CD14-positive monocyte (primary cell): ENCODE data around the gene ACACA. TPM values are rescaled to one million over a fixed set of nuclear protein-coding genes. Genes with fewer than 3 reads are reported as not detected.

ENCODE experiments used
- DNase-seq, 3 donors: peaks; one replicate each; pipeline ENCODE4 v3.0.0-alpha.2; 2011 to 2022
- H2AFZ ChIP-seq: 2 replicates; pipeline ENCODE4 v1.6.0; 2012; ENCODE audit warnings: mild to moderate bottlenecking, low read depth, low read length, inconsistent platforms; ENCODE audit not compliant: insufficient read depth, poor library complexity, severe bottlenecking
- H3K27ac ChIP-seq, 2 donors: 1 replicate in 1 of 2; 2 replicates in 1 of 2; pipeline ENCODE4 v1.5.1; 2012 to 2013; ENCODE audit warnings: low read length in 2 of 2, control low read depth in 1 of 2, inconsistent platforms in 1 of 2, low read depth in 1 of 2, mild to moderate bottlenecking in 1 of 2
- H3K27me3 ChIP-seq, 2 donors: one replicate each; pipeline versions ENCODE4 v1.6.0 to v1.6.1; 2011 to 2013; ENCODE audit warnings: low read length in 2 of 2; ENCODE audit not compliant: control insufficient read depth in 2 of 2, insufficient read depth in 2 of 2
- H3K36me3 ChIP-seq, 2 donors: replicated peaks in 1 of 2; 1 replicate in 1 of 2; 2 replicates in 1 of 2; pipeline versions ENCODE4 v1.5.1 to v1.6.1; 2012 to 2013; ENCODE audit warnings: low read length in 2 of 2, control low read depth in 1 of 2, inconsistent platforms in 1 of 2, mild to moderate bottlenecking in 1 of 2; ENCODE audit not compliant: insufficient read depth in 2 of 2, control insufficient read depth in 1 of 2
- H3K4me1 ChIP-seq, 2 donors: 1 replicate in 1 of 2; 2 replicates in 1 of 2; pipeline versions ENCODE4 v1.5.1 to v1.6.1; 2012 to 2013; ENCODE audit warnings: low read length in 2 of 2, control low read depth in 1 of 2, inconsistent platforms in 1 of 2, mild to moderate bottlenecking in 1 of 2, moderate library complexity in 1 of 2; ENCODE audit not compliant: insufficient read depth in 2 of 2, control insufficient read depth in 1 of 2
- H3K4me2 ChIP-seq: replicated peaks from 2 replicates; pipeline ENCODE3; 2012; ENCODE audit warnings: low read length, moderate library complexity, mild to moderate bottlenecking; ENCODE audit not compliant: poor library complexity, severe bottlenecking; ENCODE audit errors: extremely low read depth
- H3K4me3 ChIP-seq, 3 experiments: fragments of 200-600 bp in 1 of 3; sonication (generic) in 1 of 3; replicated peaks in 1 of 3; 1 replicate in 2 of 3; 2 replicates in 1 of 3; pipeline ENCODE4 v1.5.1; 2011 to 2013; ENCODE audit warnings: low read length in 3 of 3, mild to moderate bottlenecking in 3 of 3, control low read depth in 2 of 3, low read depth in 2 of 3, inconsistent platforms in 1 of 3, moderate library complexity in 1 of 3
- H3K79me2 ChIP-seq: 2 replicates; pipeline ENCODE4 v1.6.0; 2012; ENCODE audit warnings: mild to moderate bottlenecking, control low read depth, inconsistent platforms, low read length, moderate library complexity; ENCODE audit not compliant: insufficient read depth
- H3K9ac ChIP-seq: 2 replicates; pipeline ENCODE4 v1.6.0; 2017; ENCODE audit warnings: low read length, mild to moderate bottlenecking; ENCODE audit not compliant: insufficient read depth, poor library complexity, severe bottlenecking
- H3K9me3 ChIP-seq, 2 donors: replicated peaks in 1 of 2; 1 replicate in 1 of 2; 2 replicates in 1 of 2; pipeline versions ENCODE4 v1.5.1 to v1.6.1; 2012 to 2013; ENCODE audit warnings: low read length in 2 of 2, control low read depth in 1 of 2; ENCODE audit not compliant: control insufficient read depth in 1 of 2, insufficient read depth in 1 of 2
- H4K20me1 ChIP-seq: 2 replicates; pipeline ENCODE4 v1.6.0; 2012; ENCODE audit warnings: mild to moderate bottlenecking, low read length, control low read depth, moderate library complexity; ENCODE audit not compliant: insufficient read depth
- H3K27ac Mint-ChIP-seq, 7 donors: one replicate each; pipeline ENCODE4 v1.8.0; 2020; ENCODE audit warnings: mild to moderate bottlenecking in 7 of 7, mixed read lengths in 7 of 7, moderate library complexity in 6 of 7, inconsistent platforms in 2 of 7
- H3K27me3 Mint-ChIP-seq, 3 donors: one replicate each; pipeline ENCODE4 v1.8.0; 2021 to 2022; ENCODE audit warnings: low read depth in 3 of 3, mild to moderate bottlenecking in 3 of 3, mixed read lengths in 3 of 3, moderate library complexity in 3 of 3, inconsistent platforms in 1 of 3
- H3K36me3 Mint-ChIP-seq, 2 donors: one replicate each; pipeline ENCODE4 v1.8.0; 2020; ENCODE audit warnings: mixed read lengths in 2 of 2, inconsistent platforms in 1 of 2, mild to moderate bottlenecking in 1 of 2
- H3K4me1 Mint-ChIP-seq: one replicate; pipeline ENCODE4 v1.8.0; 2020; ENCODE audit warnings: mild to moderate bottlenecking, mixed read lengths
- H3K4me3 Mint-ChIP-seq, 2 donors: one replicate each; pipeline ENCODE4 v1.8.0; 2020; ENCODE audit warnings: mild to moderate bottlenecking in 2 of 2, mixed read lengths in 2 of 2, moderate library complexity in 1 of 2
- H3K9me3 Mint-ChIP-seq, 7 donors: one replicate each; pipeline ENCODE4 v1.8.0; 2020 to 2022; ENCODE audit warnings: mixed read lengths in 7 of 7, mild to moderate bottlenecking in 6 of 7, moderate library complexity in 6 of 7, inconsistent platforms in 2 of 7
- WGBS: methylation state at CpG from one replicate; pipeline ENCODE4 v1.1.5; 2013; ENCODE audit warnings: missing lambda C conversion rate; ENCODE audit not compliant: insufficient coverage; 5-methylcytosine and 5-hydroxymethylcytosine counted together
- intact Hi-C, 2 donors: fragments of 100-400 bp; cut with micrococcal nuclease; formaldehyde crosslinking; loops; one replicate each; pipeline versions ENCODE4 v1.15.0 to v1.15.1; 2023
- polyA plus RNA-seq, 3 donors: library from polyadenylated mRNA; depleted of rRNA in 1 of 3; unstranded in 2 of 3; stranded (reverse) in 1 of 3; fragments of 300-500 nt in 2 of 3; fragments of >200 nt in 1 of 3; fragmentation: Illumina TruSeq in 2 of 3; gene quantifications; 1 replicate in 2 of 3; 2 replicates in 1 of 3; pipeline ENCODE4 v1.2.3, GENCODE V29; 2012 to 2021
- TF ChIP-seq, protein P1 (sequence below): fragments of 200-600 bp; IDR thresholded peaks from one replicate; pipeline ENCODE4 v1.8.0; 2022; ENCODE audit warnings: antibody characterized with exemption, mild to moderate bottlenecking

ACACA gene
- polyA plus RNA-seq, 3 donors = 3.5 to 4.6 (median 3.8) TPM

DNA sequence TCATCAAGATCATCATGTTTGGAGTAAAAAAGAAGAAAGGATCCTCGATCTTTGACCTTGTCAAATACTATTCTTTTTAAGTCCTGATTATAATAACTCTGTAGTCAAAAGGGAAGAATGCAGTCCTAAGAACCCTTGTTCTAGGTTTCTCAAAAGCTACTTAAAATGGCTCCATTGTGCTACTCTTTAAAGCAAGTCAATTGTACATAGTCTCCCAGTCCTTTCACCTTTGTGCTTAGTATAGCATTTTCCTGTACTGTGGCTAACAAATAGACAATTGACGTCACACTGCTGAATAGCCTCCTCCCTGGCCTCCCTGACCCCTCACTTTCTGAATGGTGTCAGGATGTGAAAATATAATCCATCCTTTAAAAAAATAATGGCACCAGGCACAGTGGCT, 285.0 kb downstream of the ACACA start:
- H3K36me3 ChIP-seq = peaks cover 2 to 20% of the 10 kb centered on the region in 2 donors
- TF ChIP-seq, protein P1, sequence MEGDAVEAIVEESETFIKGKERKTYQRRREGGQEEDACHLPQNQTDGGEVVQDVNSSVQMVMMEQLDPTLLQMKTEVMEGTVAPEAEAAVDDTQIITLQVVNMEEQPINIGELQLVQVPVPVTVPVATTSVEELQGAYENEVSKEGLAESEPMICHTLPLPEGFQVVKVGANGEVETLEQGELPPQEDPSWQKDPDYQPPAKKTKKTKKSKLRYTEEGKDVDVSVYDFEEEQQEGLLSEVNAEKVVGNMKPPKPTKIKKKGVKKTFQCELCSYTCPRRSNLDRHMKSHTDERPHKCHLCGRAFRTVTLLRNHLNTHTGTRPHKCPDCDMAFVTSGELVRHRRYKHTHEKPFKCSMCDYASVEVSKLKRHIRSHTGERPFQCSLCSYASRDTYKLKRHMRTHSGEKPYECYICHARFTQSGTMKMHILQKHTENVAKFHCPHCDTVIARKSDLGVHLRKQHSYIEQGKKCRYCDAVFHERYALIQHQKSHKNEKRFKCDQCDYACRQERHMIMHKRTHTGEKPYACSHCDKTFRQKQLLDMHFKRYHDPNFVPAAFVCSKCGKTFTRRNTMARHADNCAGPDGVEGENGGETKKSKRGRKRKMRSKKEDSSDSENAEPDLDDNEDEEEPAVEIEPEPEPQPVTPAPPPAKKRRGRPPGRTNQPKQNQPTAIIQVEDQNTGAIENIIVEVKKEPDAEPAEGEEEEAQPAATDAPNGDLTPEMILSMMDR = no peak
- no peak for DNase-seq
- no peak overlapping the region for H3K9ac ChIP-seq
- H4K20me1 ChIP-seq = no peaks in the 10 kb centered on the region
- H3K27ac ChIP-seq = no peak overlapping the region
- no peaks in the 10 kb centered on the region for H3K9me3 Mint-ChIP-seq
- no peaks in the 10 kb centered on the region for H3K9me3 ChIP-seq
- H3K4me3 Mint-ChIP-seq = no peak overlapping the region
- peaks cover 35% of the 10 kb centered on the region for H3K4me1 Mint-ChIP-seq
- peaks cover 0 to 3% (median 0%) of the 10 kb centered on the region in 3 donors for H3K27me3 Mint-ChIP-seq
- intact Hi-C loops = no loop called here
- peaks cover 23 to 39% of the 10 kb centered on the region in 2 donors for H3K36me3 Mint-ChIP-seq
- H3K27ac Mint-ChIP-seq = no peak overlapping the region
- no peak overlapping the region for H3K4me3 ChIP-seq
- 100% methylated on average over 1 of the region's 2 CpGs for WGBS
- peaks cover 34 to 37% of the 10 kb centered on the region in 2 donors for H3K4me1 ChIP-seq
- H3K79me2 ChIP-seq = no peaks in the 10 kb centered on the region
- H2AFZ ChIP-seq = no peak overlapping the region
- no peak overlapping the region for H3K4me2 ChIP-seq
- H3K27me3 ChIP-seq = no peaks in the 10 kb centered on the region

- intact Hi-C loops = loop anchor here in 1 of 2 donors (2.0 kb wide), 1 partner anchor 20 kb away; no protein-coding TSS in a partner anchor
- Histone ChIP-seq H3K36me3 (peaks cover 2 to 20% of the 10 kb centered on the region in 2 donors), H3K9me3 (no peaks in the 10 kb centered on the region), H3K27ac (no peak overlapping the region), H3K79me2 (no peaks in the 10 kb centered on the region), H3K4me3 (no peak overlapping the region), H3K27me3 (no peaks in the 10 kb centered on the region), H3K9ac (no peak overlapping the region), H4K20me1 (no peaks in the 10 kb centered on the region), H2AFZ (no peak overlapping the region), H3K4me1 (peaks cover 19 to 20% of the 10 kb centered on the region in 2 donors), H3K4me2 (no peak overlapping the region)
- no peak overlapping the region for H3K27ac Mint-ChIP-seq
- H3K4me1 Mint-ChIP-seq = peaks cover 23% of the 10 kb centered on the region
- no peaks in the 10 kb centered on the region for H3K9me3 Mint-ChIP-seq
- WGBS = 94% methylated on average over 2 of the region's 3 CpGs
- TF ChIP-seq, protein P1 = no peak
- peaks cover 0 to 4% (median 0%) of the 10 kb centered on the region in 3 donors for H3K27me3 Mint-ChIP-seq
- no peak for DNase-seq
- no peak overlapping the region for H3K4me3 Mint-ChIP-seq
- H3K36me3 Mint-ChIP-seq = peaks cover 29 to 30% of the 10 kb centered on the region in 2 donors
Measured at GRCh38 chr17:37118366-37119137, 288.1 kb downstream of the ACACA start.
